ENCODE measurements around the gene SHISA9. TPM values are rescaled to one million over a fixed set of nuclear protein-coding genes. Genes with fewer than 3 reads are reported as not detected.

Gene SHISA9
- total RNA-seq, 1 donor from 2014 or later = not detected

- intact Hi-C loops (cut with DNase I) = no loop called here
- Histone ChIP-seq H3K4me1 (no peaks in the 10 kb centered on the region), H3K27ac (no peak overlapping the region), H3K9me3 (no peaks in the 10 kb centered on the region), H3K4me3 (no peak overlapping the region), H3K36me3 (no peaks in the 10 kb centered on the region), H3K27me3 (no peaks in the 10 kb centered on the region)
- no peak for ATAC-seq
- no peak for DNase-seq
- TF ChIP-seq CTCF (IDR thresholded peaks at IDR 0.05) = no peak
Measured at GRCh38 chr16:13103831-13104530, 202.6 kb downstream of the SHISA9 start.

- no peaks in the 10 kb centered on the region for H3K27me3 ChIP-seq
- no peaks in the 10 kb centered on the region for H3K36me3 ChIP-seq
- DNase-seq (no peak), ATAC-seq (no peak)
- intact Hi-C loops (cut with DNase I) = no loop called here
- H3K9me3 ChIP-seq = no peaks in the 10 kb centered on the region
- no peak for TF ChIP-seq CTCF (IDR thresholded peaks at IDR 0.05)
- no peak overlapping the region for H3K4me3 ChIP-seq
- no peaks in the 10 kb centered on the region for H3K4me1 ChIP-seq
- H3K27ac ChIP-seq = no peak overlapping the region
Measured at GRCh38 chr16:13104772-13105171, 203.4 kb downstream of the SHISA9 start.

GRCh38 chr16:13105427-13105826 lies 204.0 kb downstream of the SHISA9 start:
- intact Hi-C loops (cut with DNase I) = no loop called here
- Histone ChIP-seq H3K27ac (no peak overlapping the region), H3K4me3 (no peak overlapping the region), H3K9me3 (no peaks in the 10 kb centered on the region), H3K27me3 (no peaks in the 10 kb centered on the region), H3K4me1 (no peaks in the 10 kb centered on the region), H3K36me3 (no peaks in the 10 kb centered on the region)
- no peak for TF ChIP-seq CTCF (IDR thresholded peaks at IDR 0.05)
- ATAC-seq (no peak), DNase-seq (no peak)

GRCh38 chr16:13106464-13106863 lies 205.1 kb downstream of the SHISA9 start:
- Histone ChIP-seq H3K27me3 (no peaks in the 10 kb centered on the region), H3K4me1 (no peaks in the 10 kb centered on the region), H3K4me3 (no peak overlapping the region), H3K27ac (no peak overlapping the region), H3K36me3 (no peaks in the 10 kb centered on the region), H3K9me3 (no peaks in the 10 kb centered on the region)
- ATAC-seq = no peak
- DNase-seq = no peak
- TF ChIP-seq CTCF (IDR thresholded peaks at IDR 0.05) = no peak
- intact Hi-C loops (cut with DNase I) = no loop called here

- Histone ChIP-seq H3K36me3 (no peaks in the 10 kb centered on the region), H3K27me3 (no peaks in the 10 kb centered on the region), H3K4me3 (no peak overlapping the region), H3K27ac (no peak overlapping the region), H3K4me1 (no peaks in the 10 kb centered on the region), H3K9me3 (no peaks in the 10 kb centered on the region)
- TF ChIP-seq CTCF (IDR thresholded peaks at IDR 0.05) = no peak
- no peak for DNase-seq
- ATAC-seq = no peak
- intact Hi-C loops (cut with DNase I) = no loop called here
Measured at GRCh38 chr16:13108126-13108525, 206.7 kb downstream of the SHISA9 start.

- no peaks in the 10 kb centered on the region for H3K4me1 ChIP-seq
- no peak for TF ChIP-seq CTCF (IDR thresholded peaks at IDR 0.05)
- H3K27ac ChIP-seq = no peak overlapping the region
- H3K36me3 ChIP-seq = no peaks in the 10 kb centered on the region
- no peak overlapping the region for H3K4me3 ChIP-seq
- no peak for DNase-seq
- intact Hi-C loops (cut with DNase I) = no loop called here
- H3K9me3 ChIP-seq = no peaks in the 10 kb centered on the region
- no peaks in the 10 kb centered on the region for H3K27me3 ChIP-seq
- no peak for ATAC-seq
Measured at GRCh38 chr16:13109171-13109570, 207.8 kb downstream of the SHISA9 start.

Data from upper lobe of right lung (tissue), 1 donor.